CD14-positive monocyte (primary cell): ENCODE results near the gene SLC66A2. TPM values are rescaled to one million over a fixed set of nuclear protein-coding genes. Genes with fewer than 3 reads are reported as not detected.
A peak's percentile ranks its signal among the peaks of the same experiment; 100 is the strongest.

Experiments
- DNase-seq, 3 donors: peaks; one replicate each; pipeline ENCODE4 v3.0.0-alpha.2; 2011 to 2022
- H2AFZ ChIP-seq: 2 replicates; pipeline ENCODE4 v1.6.0; 2012; ENCODE audit warnings: mild to moderate bottlenecking, low read depth, low read length, inconsistent platforms; ENCODE audit not compliant: insufficient read depth, poor library complexity, severe bottlenecking
- H3K27ac ChIP-seq, 2 donors: 1 replicate in 1 of 2; 2 replicates in 1 of 2; pipeline ENCODE4 v1.5.1; 2012 to 2013; ENCODE audit warnings: low read length in 2 of 2, control low read depth in 1 of 2, inconsistent platforms in 1 of 2, low read depth in 1 of 2, mild to moderate bottlenecking in 1 of 2
- H3K27me3 ChIP-seq, 2 donors: one replicate each; pipeline versions ENCODE4 v1.6.0 to v1.6.1; 2011 to 2013; ENCODE audit warnings: low read length in 2 of 2; ENCODE audit not compliant: control insufficient read depth in 2 of 2, insufficient read depth in 2 of 2
- H3K36me3 ChIP-seq, 2 donors: replicated peaks in 1 of 2; 1 replicate in 1 of 2; 2 replicates in 1 of 2; pipeline versions ENCODE4 v1.5.1 to v1.6.1; 2012 to 2013; ENCODE audit warnings: low read length in 2 of 2, control low read depth in 1 of 2, inconsistent platforms in 1 of 2, mild to moderate bottlenecking in 1 of 2; ENCODE audit not compliant: insufficient read depth in 2 of 2, control insufficient read depth in 1 of 2
- H3K4me1 ChIP-seq, 2 donors: 1 replicate in 1 of 2; 2 replicates in 1 of 2; pipeline versions ENCODE4 v1.5.1 to v1.6.1; 2012 to 2013; ENCODE audit warnings: low read length in 2 of 2, control low read depth in 1 of 2, inconsistent platforms in 1 of 2, mild to moderate bottlenecking in 1 of 2, moderate library complexity in 1 of 2; ENCODE audit not compliant: insufficient read depth in 2 of 2, control insufficient read depth in 1 of 2
- H3K4me2 ChIP-seq: replicated peaks from 2 replicates; pipeline ENCODE3; 2012; ENCODE audit warnings: low read length, moderate library complexity, mild to moderate bottlenecking; ENCODE audit not compliant: poor library complexity, severe bottlenecking; ENCODE audit errors: extremely low read depth
- H3K4me3 ChIP-seq, 3 experiments: fragments of 200-600 bp in 1 of 3; sonication (generic) in 1 of 3; replicated peaks in 1 of 3; 1 replicate in 2 of 3; 2 replicates in 1 of 3; pipeline ENCODE4 v1.5.1; 2011 to 2013; ENCODE audit warnings: low read length in 3 of 3, mild to moderate bottlenecking in 3 of 3, control low read depth in 2 of 3, low read depth in 2 of 3, inconsistent platforms in 1 of 3, moderate library complexity in 1 of 3
- H3K79me2 ChIP-seq: 2 replicates; pipeline ENCODE4 v1.6.0; 2012; ENCODE audit warnings: mild to moderate bottlenecking, control low read depth, inconsistent platforms, low read length, moderate library complexity; ENCODE audit not compliant: insufficient read depth
- H3K9ac ChIP-seq: 2 replicates; pipeline ENCODE4 v1.6.0; 2017; ENCODE audit warnings: low read length, mild to moderate bottlenecking; ENCODE audit not compliant: insufficient read depth, poor library complexity, severe bottlenecking
- H3K9me3 ChIP-seq, 2 donors: replicated peaks in 1 of 2; 1 replicate in 1 of 2; 2 replicates in 1 of 2; pipeline versions ENCODE4 v1.5.1 to v1.6.1; 2012 to 2013; ENCODE audit warnings: low read length in 2 of 2, control low read depth in 1 of 2; ENCODE audit not compliant: control insufficient read depth in 1 of 2, insufficient read depth in 1 of 2
- H4K20me1 ChIP-seq: 2 replicates; pipeline ENCODE4 v1.6.0; 2012; ENCODE audit warnings: mild to moderate bottlenecking, low read length, control low read depth, moderate library complexity; ENCODE audit not compliant: insufficient read depth
- H3K27ac Mint-ChIP-seq, 7 donors: one replicate each; pipeline ENCODE4 v1.8.0; 2020; ENCODE audit warnings: mild to moderate bottlenecking in 7 of 7, mixed read lengths in 7 of 7, moderate library complexity in 6 of 7, inconsistent platforms in 2 of 7
- H3K27me3 Mint-ChIP-seq, 3 donors: one replicate each; pipeline ENCODE4 v1.8.0; 2021 to 2022; ENCODE audit warnings: low read depth in 3 of 3, mild to moderate bottlenecking in 3 of 3, mixed read lengths in 3 of 3, moderate library complexity in 3 of 3, inconsistent platforms in 1 of 3
- H3K36me3 Mint-ChIP-seq, 2 donors: one replicate each; pipeline ENCODE4 v1.8.0; 2020; ENCODE audit warnings: mixed read lengths in 2 of 2, inconsistent platforms in 1 of 2, mild to moderate bottlenecking in 1 of 2
- H3K4me1 Mint-ChIP-seq: one replicate; pipeline ENCODE4 v1.8.0; 2020; ENCODE audit warnings: mild to moderate bottlenecking, mixed read lengths
- H3K4me3 Mint-ChIP-seq, 2 donors: one replicate each; pipeline ENCODE4 v1.8.0; 2020; ENCODE audit warnings: mild to moderate bottlenecking in 2 of 2, mixed read lengths in 2 of 2, moderate library complexity in 1 of 2
- H3K9me3 Mint-ChIP-seq, 7 donors: one replicate each; pipeline ENCODE4 v1.8.0; 2020 to 2022; ENCODE audit warnings: mixed read lengths in 7 of 7, mild to moderate bottlenecking in 6 of 7, moderate library complexity in 6 of 7, inconsistent platforms in 2 of 7
- CTCF ChIP-seq: fragments of 200-600 bp; IDR thresholded peaks from one replicate; pipeline ENCODE4 v1.8.0; 2022; ENCODE audit warnings: antibody characterized with exemption, mild to moderate bottlenecking
- WGBS: methylation state at CpG from one replicate; pipeline ENCODE4 v1.1.5; 2013; ENCODE audit warnings: missing lambda C conversion rate; ENCODE audit not compliant: insufficient coverage; 5-methylcytosine and 5-hydroxymethylcytosine counted together
- intact Hi-C, 2 donors: fragments of 100-400 bp; cut with micrococcal nuclease; formaldehyde crosslinking; loops; one replicate each; pipeline versions ENCODE4 v1.15.0 to v1.15.1; 2023
- polyA plus RNA-seq, 3 donors: library from polyadenylated mRNA; depleted of rRNA in 1 of 3; unstranded in 2 of 3; stranded (reverse) in 1 of 3; fragments of 300-500 nt in 2 of 3; fragments of >200 nt in 1 of 3; fragmentation: Illumina TruSeq in 2 of 3; gene quantifications; 1 replicate in 2 of 3; 2 replicates in 1 of 3; pipeline ENCODE4 v1.2.3, GENCODE V29; 2012 to 2021

SLC66A2 gene
- polyA plus RNA-seq, 3 donors: 26.8 to 42.6 (median 33.8) TPM

GRCh38 chr18:79872527-79873444, 78.7 kb downstream of the SLC66A2 start:
- peaks cover 0 to 3% (median 3%) of the 10 kb centered on the region in 3 donors for H3K27me3 Mint-ChIP-seq
- no peak overlapping the region for H3K4me3 ChIP-seq
- no peak overlapping the region for H3K9ac ChIP-seq
- no peak for DNase-seq
- no peaks in the 10 kb centered on the region for H4K20me1 ChIP-seq
- WGBS: 42% methylated on average over 20 of the region's 36 CpGs
- H3K27ac Mint-ChIP-seq: peak overlapping the region in 2 of 7 donors; percentile 35 to 66
- H3K36me3 ChIP-seq: no peaks in the 10 kb centered on the region
- H3K27ac ChIP-seq: no peak overlapping the region
- no peak overlapping the region for H3K4me2 ChIP-seq
- H3K27me3 ChIP-seq: no peaks in the 10 kb centered on the region
- H3K4me3 Mint-ChIP-seq: no peak overlapping the region
- no peak for TF ChIP-seq CTCF
- peaks cover 4% of the 10 kb centered on the region for H3K4me1 Mint-ChIP-seq
- H2AFZ ChIP-seq: no peak overlapping the region
- intact Hi-C loops: no loop called here
- H3K9me3 Mint-ChIP-seq: peaks cover 3 to 21% (median 14%) of the 10 kb centered on the region in 7 donors
- no peaks in the 10 kb centered on the region for H3K4me1 ChIP-seq
- H3K9me3 ChIP-seq: peaks cover 0 to 28% of the 10 kb centered on the region in 2 donors
- no peaks in the 10 kb centered on the region for H3K79me2 ChIP-seq
- H3K36me3 Mint-ChIP-seq: no peaks in the 10 kb centered on the region

GRCh38 chr18:79871481-79872091, 79.9 kb downstream of the SLC66A2 start:
- Mint-ChIP-seq H3K4me3 (no peak overlapping the region), H3K9me3 (peaks cover 3 to 19% (median 14%) of the 10 kb centered on the region in 7 donors), H3K4me1 (peaks cover 4% of the 10 kb centered on the region), H3K27me3 (peaks cover 0 to 3% (median 3%) of the 10 kb centered on the region in 3 donors), H3K36me3 (no peaks in the 10 kb centered on the region), H3K27ac (peak overlapping the region in 1 of 7 donors; percentile 57)
- H4K20me1 ChIP-seq: no peaks in the 10 kb centered on the region
- intact Hi-C loops: no loop called here
- no peak for DNase-seq
- WGBS: 89% methylated on average over 21 of the region's 33 CpGs
- no peaks in the 10 kb centered on the region for H3K36me3 ChIP-seq
- no peak for TF ChIP-seq CTCF
- no peaks in the 10 kb centered on the region for H3K79me2 ChIP-seq
- no peak overlapping the region for H3K4me2 ChIP-seq
- H2AFZ ChIP-seq: no peak overlapping the region
- H3K4me3 ChIP-seq: no peak overlapping the region
- H3K9ac ChIP-seq: no peak overlapping the region
- H3K27ac ChIP-seq: no peak overlapping the region
- peaks cover 0 to 29% of the 10 kb centered on the region in 2 donors for H3K9me3 ChIP-seq
- no peaks in the 10 kb centered on the region for H3K27me3 ChIP-seq
- H3K4me1 ChIP-seq: no peaks in the 10 kb centered on the region
